ENCODE measurements around the gene MRPS15. TPM values are rescaled to one million over a fixed set of nuclear protein-coding genes. Genes with fewer than 3 reads are reported as not detected.

The MRPS15 gene
- polyA plus RNA-seq, 4 donors, result 68.2 to 122 (median 109) TPM

GRCh38 chr1:36406440-36406839, 57.7 kb downstream of the MRPS15 start:
- no peak overlapping the region for H3K27ac ChIP-seq (ENCODE audit: low read depth in 1 of 3, low read length in 2 of 3)
- H3K9me3 ChIP-seq (ENCODE audit: control insufficient read depth in 2 of 2, insufficient read depth in 1 of 2, low read depth in 1 of 2, low read length in 1 of 2), result no peaks in the 10 kb centered on the region
- no peak overlapping the region for H3K4me3 ChIP-seq (ENCODE audit: low read depth in 1 of 3, low read length in 3 of 3)
- no peaks in the 10 kb centered on the region for H3K27me3 ChIP-seq (ENCODE audit: control insufficient read depth in 3 of 3, insufficient read depth in 3 of 3, low read length in 3 of 3)
- H3K36me3 ChIP-seq (ENCODE audit: control insufficient read depth in 3 of 3, insufficient read depth in 2 of 3, low read depth in 1 of 3, low read length in 3 of 3), result no peaks in the 10 kb centered on the region
- WGBS, 3 donors, result 86 to 90% (median 88%) methylated on average over 1 of the region's 1 CpG
- no peak for FAIRE-seq
- DNase-seq, result no peak
- no peaks in the 10 kb centered on the region for H3K4me1 ChIP-seq (ENCODE audit: control insufficient read depth in 3 of 3, insufficient read depth in 2 of 3, low read depth in 1 of 3, low read length in 2 of 3)

Other genes starting within 250 kb of the MRPS15 start
- gene THRAP3, start 239.9 kb downstream of the MRPS15 start, polyA plus RNA-seq, result 10 to 100 TPM; 25.9 to 93.7 (median 35.0) TPM
- gene SH3D21, start 158.0 kb downstream of the MRPS15 start, polyA plus RNA-seq, result 10 to 100 TPM in 3 of 4 donors, 1 to 10 TPM in 1; 4.0 to 26.2 (median 23.9) TPM
- gene EVA1B, start 140.7 kb downstream of the MRPS15 start, polyA plus RNA-seq, result 10 to 100 TPM in 3 of 4 donors, 1 to 10 TPM in 1; 2.5 to 26.1 (median 18.4) TPM
- 10 to 100 TPM; 12.7 to 41.0 (median 25.3) TPM for gene STK40, start 78.5 kb downstream of the MRPS15 start, polyA plus RNA-seq
- gene LSM10, start 66.5 kb downstream of the MRPS15 start, polyA plus RNA-seq, result 10 to 100 TPM; 24.9 to 55.5 (median 50.0) TPM
- gene OSCP1, start 13.9 kb downstream of the MRPS15 start, polyA plus RNA-seq, result 1 to 10 TPM in 3 of 4 donors, under 1 TPM in 1; 0.89 to 6.1 (median 2.8) TPM
- gene CSF3R, start 18.5 kb upstream of the MRPS15 start, polyA plus RNA-seq, result 10 to 100 TPM in 1 of 4 donors, 1 to 10 TPM in 3; 1.4 to 15.8 (median 3.8) TPM

Data from small intestine (tissue), 7 donors.